AG08396 (cell line): ENCODE measurements around the gene IL3RA.
A peak's percentile ranks its signal among the peaks of the same experiment; 100 is the strongest.

Experiments used
- DNase-seq: peaks from one replicate; pipeline ENCODE4 v3.0.0; 2012; ENCODE audit warnings: low spot score, mixed read lengths

Gene IL3RA

DNA sequence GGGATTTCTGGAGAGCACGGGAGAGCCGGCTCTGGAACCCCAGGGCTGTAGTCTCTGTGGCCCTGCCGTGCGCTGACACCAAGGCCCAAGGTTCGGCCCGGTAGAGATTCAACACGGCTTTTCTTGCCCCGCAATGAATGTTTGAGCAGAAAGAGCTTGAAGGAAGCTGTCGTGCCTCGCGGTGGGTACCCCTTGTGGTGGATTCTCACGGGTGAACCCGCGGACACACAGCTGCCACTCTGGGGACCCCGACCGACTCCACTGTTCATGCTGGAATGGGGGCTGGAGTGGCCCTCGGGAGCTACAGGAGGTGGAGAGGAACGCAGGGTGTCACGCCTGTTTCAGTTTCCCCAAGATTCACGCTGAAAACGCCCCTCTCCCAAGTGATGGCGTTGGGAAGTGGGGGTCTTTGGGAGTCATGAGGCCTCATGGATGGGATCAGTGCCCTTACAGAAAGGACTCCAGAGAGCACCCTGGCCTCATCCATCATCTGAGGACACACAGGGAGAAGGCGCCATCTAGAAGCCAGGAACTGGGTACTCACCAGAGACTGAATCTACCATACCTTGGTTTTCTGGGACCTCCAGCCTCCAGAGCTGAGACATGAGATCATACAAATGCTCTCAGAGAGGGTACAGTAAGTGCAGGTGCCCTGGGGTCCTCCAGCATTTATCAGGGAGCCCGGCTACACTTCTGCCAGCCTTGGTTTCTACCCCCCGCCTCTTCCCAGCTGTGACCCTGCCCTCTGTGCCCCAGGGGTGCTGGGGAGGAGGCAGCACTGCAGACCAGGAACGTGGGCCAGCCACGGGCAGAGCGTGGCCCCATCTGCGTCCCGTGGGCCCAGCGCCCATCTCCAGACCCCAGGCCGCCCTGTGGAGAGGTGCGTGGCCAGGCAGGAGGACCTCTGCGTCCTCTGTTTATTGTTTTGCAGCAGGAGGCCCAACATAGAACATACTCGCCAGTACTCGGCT is 49.0 kb downstream of the IL3RA start:
- no peak for DNase-seq

DNA sequence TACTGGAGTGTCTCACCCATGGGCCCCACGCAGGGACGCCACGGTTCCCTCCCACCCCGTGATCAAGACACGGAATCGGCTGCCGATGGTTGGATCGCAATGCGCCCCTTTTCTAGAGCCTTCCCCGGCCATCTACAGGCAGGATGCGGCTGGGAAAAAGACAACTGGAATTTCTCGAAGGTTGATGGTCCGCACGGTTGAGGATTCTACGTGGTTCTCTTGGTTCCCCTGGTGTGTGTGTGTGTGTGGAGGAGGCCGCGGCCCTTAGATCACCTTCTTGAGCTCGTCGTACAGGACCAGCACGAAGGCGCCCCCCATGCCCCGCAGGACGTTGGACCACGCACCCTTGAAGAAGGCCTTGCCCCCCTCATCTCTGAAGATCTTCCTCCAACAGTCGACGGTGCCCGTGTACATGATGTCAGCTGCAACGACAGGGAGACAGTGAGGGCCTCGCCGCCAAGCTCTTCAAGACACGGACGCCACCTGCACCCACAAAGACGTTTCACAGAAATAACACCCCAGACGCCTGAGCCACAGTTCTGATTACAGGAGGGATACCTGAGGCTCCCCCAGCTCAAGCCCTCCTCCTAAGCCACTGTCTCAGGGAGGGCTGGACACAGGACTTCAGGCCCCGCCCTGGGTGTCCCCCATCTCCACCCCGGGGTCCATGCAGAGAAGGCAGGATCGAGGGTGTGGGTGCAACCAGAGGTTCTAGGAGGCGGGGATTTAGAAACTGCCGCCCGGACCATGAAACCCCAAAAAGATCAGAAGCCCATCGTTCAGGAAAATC is 49.9 kb downstream of the IL3RA start:
- DNase-seq, result peak; percentile 2

DNA sequence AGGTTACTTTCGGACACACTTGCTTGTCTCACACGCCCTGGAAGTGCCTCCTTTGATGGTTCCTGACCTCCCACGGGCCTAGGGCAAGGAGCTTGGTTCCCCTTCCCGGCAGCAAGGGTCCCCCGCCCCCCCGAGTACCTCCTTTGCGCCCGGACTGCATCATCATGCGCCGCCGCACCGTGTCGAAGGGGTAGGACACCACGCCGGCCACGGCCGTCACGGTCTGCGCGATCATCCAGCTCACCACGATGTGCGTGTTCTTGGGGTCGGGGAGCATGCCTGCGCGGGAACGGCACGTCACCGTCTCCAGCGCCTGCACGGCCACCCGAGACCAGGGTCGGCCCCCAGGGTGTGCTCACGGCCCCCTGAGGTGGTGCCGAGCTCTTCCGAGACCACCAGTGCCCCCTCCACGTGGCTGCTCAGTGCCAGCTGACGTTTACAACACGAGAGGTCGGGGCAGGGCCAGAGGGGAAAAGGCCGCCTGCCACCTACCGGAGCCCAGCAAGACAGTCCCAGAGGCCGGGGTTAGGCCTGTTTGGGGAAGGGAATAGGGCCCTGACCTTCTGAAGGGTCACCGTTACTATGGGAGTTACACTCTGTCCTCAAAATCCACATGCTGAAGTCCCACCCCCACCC is 50.7 kb downstream of the IL3RA start:
- DNase-seq, result peak; percentile 2

DNA sequence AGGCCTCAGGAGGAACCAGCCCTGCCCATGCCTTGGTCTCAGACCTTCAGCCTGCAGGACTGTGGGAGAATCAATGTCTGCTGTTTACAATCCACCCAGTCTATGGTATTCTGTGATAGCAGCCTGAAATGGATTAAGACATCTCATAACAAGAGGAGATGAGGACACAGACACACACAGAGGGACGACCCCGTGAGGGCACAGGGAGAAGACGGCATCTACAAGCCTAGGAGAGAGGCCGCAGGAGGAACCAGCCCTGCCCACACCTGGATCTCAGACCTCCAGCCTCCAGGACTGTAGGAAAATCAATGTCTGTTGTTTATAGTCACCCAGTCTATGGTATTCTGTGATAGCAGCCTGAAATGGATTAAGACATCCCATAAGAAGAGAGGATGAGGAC is 52.1 kb downstream of the IL3RA start:
- DNase-seq, result no peak

DNA sequence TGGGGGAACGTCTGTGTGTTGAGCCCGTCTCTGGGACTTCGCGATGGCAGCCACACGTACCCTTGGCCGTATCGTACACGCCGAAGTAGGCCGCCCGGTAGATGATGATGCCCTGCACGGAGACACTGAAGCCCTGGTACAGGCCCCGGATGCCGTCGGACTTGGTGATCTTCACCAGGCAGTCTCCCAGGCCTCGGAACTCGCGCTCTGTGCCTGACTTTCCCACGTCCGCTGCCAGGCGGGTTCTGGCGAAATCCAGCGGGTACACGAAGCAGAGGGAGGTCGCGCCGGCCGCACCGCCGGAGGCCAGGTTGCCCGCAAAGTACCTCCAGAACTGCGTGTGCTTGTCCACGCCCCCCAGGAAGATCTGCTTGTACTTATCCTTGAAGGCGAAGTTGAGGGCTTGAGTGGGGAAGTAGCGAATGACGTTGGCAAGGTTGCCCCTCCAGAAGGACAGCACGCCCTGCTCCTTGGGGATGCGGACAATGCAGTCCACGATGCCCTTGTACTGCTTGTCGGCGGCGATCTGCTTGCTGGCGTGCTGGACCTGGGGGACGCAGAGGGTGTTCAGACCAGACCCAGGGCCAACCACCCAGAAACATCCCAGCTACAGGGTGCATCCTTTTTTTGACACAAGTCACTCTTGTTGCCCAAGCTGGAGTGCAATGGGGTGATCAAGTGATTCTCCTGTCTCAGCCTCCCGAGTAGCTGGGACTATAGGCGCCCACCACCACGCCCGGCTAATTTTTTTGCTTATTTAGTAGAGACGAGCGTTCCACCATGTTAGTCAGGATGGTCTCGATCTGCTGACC is 52.8 kb downstream of the IL3RA start:
- peak; percentile 2 for DNase-seq

DNA sequence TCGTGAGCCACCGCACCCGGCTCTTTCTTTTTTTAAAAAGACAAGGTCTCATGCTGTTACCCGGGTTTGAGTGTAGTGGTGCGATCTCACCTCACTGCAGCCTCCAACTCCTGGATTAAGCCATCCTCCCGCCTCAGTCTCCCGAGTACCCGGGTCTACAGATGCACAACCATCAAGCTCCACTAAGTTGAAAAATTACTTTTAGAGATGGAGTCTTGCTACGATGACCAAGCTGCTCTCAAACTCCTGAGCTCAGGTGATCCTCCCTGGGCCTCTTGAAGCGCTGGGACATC is 53.4 kb downstream of the IL3RA start:
- DNase-seq, result no peak

DNA sequence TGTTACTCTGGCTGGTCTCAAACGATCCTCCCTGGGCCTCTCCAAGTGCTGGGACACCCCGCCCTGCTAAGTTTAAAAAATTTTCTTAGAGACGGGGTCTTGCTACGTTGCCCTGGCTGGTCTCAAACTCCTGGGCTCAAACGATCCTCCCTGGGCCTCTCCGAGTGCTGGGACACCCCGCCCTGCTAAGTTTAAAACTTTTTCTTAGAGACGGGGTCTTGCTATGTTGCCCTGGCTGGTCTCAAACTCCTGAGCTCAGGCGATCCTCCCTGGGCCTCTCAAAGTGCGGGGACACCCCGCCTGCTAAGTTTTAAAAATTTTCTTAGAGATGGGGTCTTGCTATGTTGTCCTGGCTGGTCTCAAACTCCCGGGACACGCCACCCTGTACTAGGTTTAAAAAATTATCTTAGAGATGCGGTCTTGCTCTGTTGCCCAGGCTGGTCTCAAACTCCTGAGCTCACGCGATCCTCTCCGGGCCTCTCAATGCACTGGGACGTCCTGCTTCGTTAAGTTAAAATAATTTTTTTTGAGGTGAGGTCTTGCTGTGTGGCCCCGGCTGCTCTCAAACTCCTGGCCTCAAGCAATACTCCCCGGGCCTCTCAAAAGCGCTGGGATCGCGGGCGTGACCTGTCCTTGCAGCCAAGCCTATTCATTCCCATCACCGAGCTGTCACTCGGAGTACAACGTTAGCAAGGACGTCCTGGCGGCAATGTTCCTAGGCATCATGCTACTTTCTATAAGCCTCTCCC is 54.2 kb downstream of the IL3RA start:
- no peak for DNase-seq

DNA sequence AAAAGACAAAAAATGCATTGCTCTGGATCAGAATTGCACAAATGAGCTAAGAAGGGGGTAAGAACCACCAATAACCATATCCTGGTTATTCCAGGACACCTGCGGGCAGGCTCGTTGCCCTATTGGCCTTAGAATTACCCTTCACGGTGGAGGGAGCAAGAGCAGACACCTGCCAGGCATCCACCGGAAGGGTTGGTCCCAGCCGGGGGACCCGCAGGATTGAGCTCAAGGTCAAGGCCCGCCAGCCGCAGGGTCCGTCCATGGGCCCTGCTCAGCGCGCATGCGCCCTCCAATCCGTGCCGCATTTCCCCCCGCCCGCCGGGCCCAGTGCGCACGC is 54.8 kb downstream of the IL3RA start:
- DNase-seq, result peak; percentile 99

DNA sequence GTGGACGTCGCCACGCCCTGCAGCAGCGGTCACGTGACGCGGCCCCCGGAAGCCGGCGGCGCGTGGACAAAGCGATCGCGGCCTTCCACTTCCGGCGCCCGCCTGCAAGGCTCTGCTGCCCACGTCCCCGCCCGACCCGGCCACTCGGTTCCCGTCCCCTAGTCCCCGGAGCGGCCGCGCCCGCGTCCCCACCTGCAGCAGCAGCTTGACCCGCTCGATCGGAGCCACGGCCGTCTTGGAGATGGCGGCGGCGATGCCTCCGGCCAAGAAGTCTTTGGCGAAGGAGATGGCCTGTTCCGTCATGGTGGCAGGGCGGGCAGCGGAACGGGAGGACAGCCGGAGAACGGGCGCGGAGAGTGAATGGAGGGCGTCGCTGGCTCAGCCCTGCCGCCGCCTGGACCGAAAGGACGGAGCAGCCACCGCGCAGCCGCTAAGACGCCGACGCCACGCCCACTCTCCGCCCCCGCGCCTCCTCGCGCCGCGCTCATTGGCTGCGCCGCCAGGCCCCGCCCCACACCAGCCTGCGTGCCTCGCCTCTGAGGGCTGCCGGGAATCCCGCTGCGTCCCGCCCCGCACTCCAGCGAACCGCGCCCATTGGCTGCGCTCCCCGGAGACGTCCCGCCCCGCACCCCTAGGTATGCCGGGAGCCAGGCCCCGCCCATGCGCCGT is 55.3 kb downstream of the IL3RA start, which contains the start of gene SLC25A6:
Gene SLC25A6, minus strand, starts transcription at position 407 of the 669 bp plus-strand sequence. Its CDS starts 104 bp downstream, at position 303.
- DNase-seq, result peak; percentile 100

DNA sequence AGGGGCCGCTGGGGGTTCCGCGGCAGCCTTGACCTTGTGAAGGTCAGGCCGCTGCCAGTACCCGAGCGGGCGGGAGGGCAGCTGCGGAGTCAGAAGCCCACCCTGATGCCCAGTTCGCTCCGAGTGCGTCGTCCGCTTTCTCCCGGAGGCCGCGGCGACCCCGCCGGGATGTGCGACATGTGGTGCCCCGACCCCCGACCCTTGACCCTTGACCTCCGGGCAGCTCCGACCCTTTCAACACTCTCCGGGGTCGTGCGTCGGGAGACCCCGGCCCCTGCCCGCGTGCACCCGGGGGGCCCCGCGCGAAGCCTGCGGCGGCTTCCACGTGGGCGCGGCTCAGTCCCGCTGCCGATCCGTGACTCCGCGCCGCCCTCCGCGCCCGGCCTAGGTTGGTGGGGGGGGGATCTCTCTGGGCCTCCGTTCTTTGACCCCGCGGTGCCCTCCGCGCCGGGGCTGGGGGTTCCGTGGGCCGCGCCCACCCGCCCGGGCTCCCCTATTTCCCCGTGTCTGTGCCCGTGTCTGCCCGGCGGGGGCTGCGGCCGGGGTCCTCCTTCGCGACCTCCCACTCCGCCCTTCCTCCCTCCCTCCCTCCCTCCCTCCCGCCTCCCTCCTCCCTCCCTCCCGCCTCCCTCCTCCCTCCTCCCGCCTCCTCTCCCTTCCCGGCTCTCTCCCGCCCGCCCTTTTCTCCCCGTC is 55.9 kb downstream of the IL3RA start:
- DNase-seq, result peak; percentile 73

DNA sequence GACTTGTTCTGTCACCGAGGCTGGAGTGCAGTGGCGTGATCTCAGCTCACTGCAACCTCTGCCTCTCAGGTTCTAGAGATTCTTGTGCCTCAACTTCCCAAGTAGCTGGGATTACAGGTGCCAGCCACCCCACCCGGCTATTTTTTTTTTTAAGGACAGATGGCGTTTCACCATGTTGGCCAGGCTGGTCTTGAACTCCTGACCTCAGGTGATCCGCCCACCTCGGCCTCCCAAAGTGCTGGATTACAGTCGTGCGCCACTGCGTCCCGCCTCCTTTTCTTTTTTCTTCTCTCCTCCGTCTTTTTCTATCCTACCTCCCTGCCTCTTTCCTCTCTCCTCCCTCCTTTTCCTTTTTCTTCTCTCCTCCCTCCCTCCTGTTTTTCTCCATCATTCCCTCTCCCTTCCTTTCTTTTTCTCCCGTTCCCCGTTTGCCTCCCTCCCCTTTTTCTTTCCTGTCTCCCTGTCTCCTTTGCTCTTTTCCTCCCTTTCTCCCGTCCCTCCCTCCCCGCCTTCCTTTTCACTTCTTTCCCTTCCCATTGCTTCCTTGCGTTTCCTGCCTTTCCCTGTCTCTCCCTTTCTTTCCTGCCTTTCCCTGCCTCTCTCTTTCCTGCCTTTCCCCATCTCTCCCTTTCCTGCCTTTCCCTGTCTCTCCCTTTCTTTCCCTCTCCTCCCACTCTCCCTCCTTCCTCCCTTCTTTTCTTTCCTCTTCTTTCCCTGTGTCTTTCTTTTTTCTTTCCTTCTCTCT is 57.5 kb downstream of the IL3RA start:
- no peak for DNase-seq

DNA sequence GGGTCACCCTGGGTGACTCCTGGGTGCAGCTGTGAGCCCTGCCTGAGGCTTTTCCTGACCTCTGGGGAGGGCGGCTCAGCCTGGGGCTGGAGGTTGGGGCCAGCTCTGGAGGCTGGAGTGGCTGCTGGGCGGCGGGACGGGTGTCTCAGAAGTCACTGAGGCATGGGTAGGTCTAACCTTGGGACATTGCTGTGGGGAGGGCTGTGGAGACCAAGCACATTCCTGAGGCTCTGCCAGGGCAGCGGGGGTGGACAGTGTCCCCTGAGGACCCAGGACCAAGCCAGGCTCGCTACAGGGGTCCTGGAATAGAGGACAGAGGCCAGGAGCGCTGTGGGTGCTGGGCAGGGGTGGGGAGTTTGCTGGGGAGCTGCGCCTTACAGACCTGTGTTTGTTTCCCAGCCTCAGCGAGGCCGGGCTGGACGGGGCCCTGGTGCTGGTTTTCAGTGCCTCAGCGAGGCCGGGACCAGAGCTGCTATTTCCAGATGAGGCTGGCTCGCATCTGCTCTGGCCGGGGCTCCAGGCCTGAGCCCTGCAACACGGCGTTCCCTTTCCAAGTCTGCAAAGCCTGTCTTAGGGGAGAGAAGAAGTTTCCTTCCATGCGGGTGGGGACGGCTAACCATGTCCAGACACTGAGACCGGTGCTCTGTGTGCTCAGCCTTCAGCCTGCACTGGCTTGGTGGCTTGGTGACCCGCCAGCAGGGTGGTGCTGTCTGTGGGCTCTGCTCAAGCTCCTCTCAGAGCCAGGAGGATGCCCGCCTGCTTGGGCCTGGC is 58.3 kb downstream of the IL3RA start:
- no peak for DNase-seq

DNA sequence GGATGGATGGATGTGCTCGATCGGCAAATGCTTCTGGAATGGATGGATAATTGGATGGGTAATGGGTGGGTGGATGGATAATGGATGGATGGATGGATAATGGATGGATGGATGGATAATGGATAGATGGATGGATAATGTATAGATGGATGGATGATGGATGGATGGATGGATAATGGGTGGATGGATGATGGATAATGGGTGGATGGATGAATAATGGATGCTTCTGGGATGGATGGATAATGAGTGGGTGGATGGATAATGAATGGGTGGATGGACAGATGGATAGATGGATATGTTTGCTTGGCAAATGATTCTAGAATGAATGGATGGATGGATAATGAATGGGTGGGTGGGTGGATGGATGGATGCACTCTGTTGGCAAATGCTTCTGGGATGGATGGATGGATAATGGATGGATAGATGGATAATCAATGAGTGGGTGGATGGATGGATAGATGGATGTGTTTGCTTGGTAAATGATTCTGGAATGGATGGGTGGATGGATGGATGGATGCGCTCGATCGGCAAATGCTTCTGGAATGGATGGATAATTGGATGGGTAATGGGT is 59.1 kb downstream of the IL3RA start:
- no peak for DNase-seq

DNA sequence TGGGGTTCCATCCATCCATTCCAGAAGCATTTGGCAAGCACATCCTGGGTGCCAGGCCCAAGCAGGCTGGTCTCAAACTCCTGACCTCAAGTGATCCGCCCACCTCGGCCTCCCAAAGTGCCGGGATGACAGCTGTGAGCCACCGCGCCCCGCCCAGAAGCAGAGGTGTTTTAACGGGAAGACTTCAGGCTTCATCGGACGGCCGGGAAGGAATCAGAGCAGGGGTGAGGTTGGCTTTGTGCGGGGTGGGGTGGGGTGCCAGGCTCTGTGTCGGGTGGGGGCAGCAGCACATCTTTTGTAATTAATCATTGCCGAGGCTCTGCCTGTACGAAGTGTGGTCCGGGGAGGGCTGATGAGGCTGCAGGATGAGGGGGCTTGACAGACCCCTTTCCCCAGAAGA is 60.4 kb downstream of the IL3RA start:
- DNase-seq, result no peak

DNA sequence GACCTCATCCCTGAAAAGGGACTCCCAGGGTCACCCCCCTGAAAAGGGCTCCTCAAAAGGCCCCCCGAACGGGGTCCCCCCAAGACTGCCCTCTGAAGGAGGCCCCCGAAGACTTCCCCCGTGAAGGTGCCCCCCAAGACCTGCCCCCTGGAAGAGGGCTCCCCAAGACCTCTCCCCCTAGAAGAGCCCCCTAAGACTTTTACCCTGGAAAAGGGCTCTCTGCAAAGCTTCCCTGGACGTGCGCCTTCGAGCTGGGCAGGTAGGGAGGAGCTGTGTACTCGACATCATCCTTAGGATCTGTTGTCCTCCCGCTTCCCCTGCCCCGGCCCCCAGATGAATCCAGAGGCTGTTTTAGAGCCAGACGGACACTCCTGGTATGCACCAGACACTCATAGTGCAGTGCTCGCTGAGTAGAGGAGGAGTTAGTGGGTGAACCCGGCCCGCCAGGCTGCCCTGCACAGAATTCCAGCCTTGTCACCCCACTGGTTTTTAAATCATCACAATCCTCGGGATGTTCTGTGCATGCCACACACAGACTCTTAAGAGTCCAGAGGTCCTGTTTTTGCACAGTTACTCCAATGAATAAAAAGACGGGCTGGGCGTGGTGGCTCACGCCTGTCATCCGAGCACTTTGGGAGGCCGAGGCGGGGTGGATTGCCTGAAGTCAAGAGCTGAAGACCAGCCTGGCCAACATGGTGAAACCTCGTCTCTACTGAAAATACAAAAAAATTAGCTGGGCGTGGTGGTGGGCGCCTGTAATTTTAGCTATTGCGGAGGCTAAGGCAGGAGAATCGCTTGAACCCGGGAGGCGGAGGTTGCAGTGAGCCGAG is 61.1 kb downstream of the IL3RA start:
- no peak for DNase-seq

DNA sequence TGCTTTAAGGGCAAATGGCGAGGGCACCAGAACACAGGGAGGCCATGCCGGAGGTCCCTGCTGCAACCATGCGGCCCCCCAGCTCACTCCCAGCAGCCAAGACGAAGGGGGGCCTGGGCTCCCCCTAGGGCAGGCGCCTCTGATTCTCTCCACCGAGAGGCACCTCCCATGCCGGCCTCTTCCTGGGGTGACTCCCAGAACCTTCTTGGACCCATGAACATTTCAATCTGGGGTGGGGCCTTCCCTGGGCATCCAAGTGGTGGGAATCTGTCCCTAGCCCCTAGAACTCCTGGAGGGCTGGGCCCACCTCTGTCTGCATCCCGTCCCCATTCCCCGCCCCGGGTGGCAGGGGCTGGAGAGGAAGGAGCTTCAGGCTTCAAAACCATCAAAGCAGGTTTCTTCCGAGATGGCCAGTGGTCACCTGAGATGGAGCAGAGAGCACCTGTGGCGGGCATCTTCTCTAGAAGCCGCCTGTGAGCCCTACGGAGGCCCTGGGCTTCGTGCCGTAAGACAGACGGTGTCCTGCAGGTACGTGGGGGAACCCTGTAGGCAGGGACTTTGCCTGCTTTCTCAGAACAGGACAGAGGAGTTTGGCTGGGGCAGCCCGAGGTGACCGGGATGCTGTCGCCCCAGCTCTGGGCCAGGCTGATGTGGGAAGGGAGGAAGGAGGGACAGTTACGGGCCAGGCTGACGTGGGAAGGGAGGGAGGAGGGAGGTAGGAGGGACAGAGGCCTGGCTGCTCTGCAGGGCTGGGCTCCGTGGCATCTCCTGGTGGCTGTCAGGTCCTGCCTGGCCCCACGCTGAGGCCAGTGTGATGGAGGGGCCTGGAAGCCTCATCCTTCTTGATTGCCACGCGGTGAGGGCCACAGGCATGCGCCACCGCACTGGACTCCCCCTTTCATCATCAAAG is 62.1 kb downstream of the IL3RA start:
- no peak for DNase-seq
